ENCODE results near the gene CD63. TPM values are rescaled to one million over a fixed set of nuclear protein-coding genes. Genes with fewer than 3 reads are reported as not detected.

Gene CD63
- total RNA-seq, 4 donors from 2014 or later, result 683 to 1,145 (median 1,122) TPM

- Histone ChIP-seq H3K27ac (peak overlapping the region; percentile 69 to 82 (median 72)), H3K9me3 (no peaks in the 10 kb centered on the region), H3K4me1 (peaks cover 9 to 24% of the 10 kb centered on the region in 2 donors), H3K27me3 (no peaks in the 10 kb centered on the region), H3K36me3 (no peaks in the 10 kb centered on the region), H3K4me3 (replicated peaks in 1 of 3) (peak overlapping the region in 2 of 3 donors; percentile 29 to 66)
- WGBS, 2 donors, result 0 to 1% methylated on average over 9 to 14 of the region's 14 CpGs
- TF ChIP-seq POLR2A (IDR thresholded peaks at IDR 0.05), result peak in 1 of 2 donors; percentile 16
- TF ChIP-seq CTCF (IDR thresholded peaks at IDR 0.05), result peak; percentile 81 to 98 (median 88)
- intact Hi-C loops (cut with DNase I), result loop anchor here (2.0 kb wide), 1 partner anchor 202 kb away; no protein-coding TSS in a partner anchor
- DNase-seq, result peak; percentile 90 to 92
These were observed 9.6 kb upstream of the CD63 start for GRCh38 chr12:55738123-55739024.

GRCh38 chr12:55737581-55738122 is 8.8 kb upstream of the CD63 start:
- Histone ChIP-seq H3K27ac (peak overlapping the region; percentile 69 to 82 (median 72)), H3K27me3 (no peaks in the 10 kb centered on the region), H3K9me3 (no peaks in the 10 kb centered on the region), H3K4me1 (peaks cover 8 to 23% of the 10 kb centered on the region in 2 donors), H3K36me3 (no peaks in the 10 kb centered on the region), H3K4me3 (replicated peaks in 1 of 3) (peak overlapping the region in 2 of 3 donors; percentile 29 to 66)
- no peak for TF ChIP-seq CTCF (IDR thresholded peaks at IDR 0.05)
- DNase-seq, result no peak
- intact Hi-C loops (cut with DNase I), result loop anchor here (2.0 kb wide), 1 partner anchor 203 kb away; no protein-coding TSS in a partner anchor
- whole genome bisulfite sequencing, 2 donors, result 8 to 11% methylated on average over 4 of the region's 4 CpGs

- WGBS, 2 donors, result 27 to 30% methylated on average over 6 of the region's 6 CpGs
These were observed 8.2 kb upstream of the CD63 start for GRCh38 chr12:55736780-55737580.

GRCh38 chr12:55736076-55736475 is 7.3 kb upstream of the CD63 start:
- intact Hi-C loops (cut with DNase I), result no loop called here
- Histone ChIP-seq H3K4me1 (peaks cover 5 to 15% of the 10 kb centered on the region in 2 donors), H3K4me3 (replicated peaks in 1 of 3) (no peak overlapping the region), H3K36me3 (no peaks in the 10 kb centered on the region), H3K27ac (no peak overlapping the region), H3K27me3 (no peaks in the 10 kb centered on the region), H3K9me3 (no peaks in the 10 kb centered on the region)
- no peak for DNase-seq
- WGBS, 2 donors, result 54 to 60% methylated on average over 3 of the region's 3 CpGs
- no peak for TF ChIP-seq POLR2A (IDR thresholded peaks at IDR 0.05)
- TF ChIP-seq CTCF (IDR thresholded peaks at IDR 0.05), result no peak

More at GRCh38 chr12:55736780-55737580, 8.2 kb upstream of the CD63 start:
- H3K27me3 ChIP-seq, result no peaks in the 10 kb centered on the region
- intact Hi-C loops (cut with DNase I), result no loop called here
- H3K4me1 ChIP-seq, result peaks cover 5 to 16% of the 10 kb centered on the region in 2 donors
- no peaks in the 10 kb centered on the region for H3K9me3 ChIP-seq
- DNase-seq, result peak; percentile 79 to 80
- peak overlapping the region in 2 of 3 donors; percentile 69 to 72 for H3K27ac ChIP-seq
- TF ChIP-seq POLR2A (IDR thresholded peaks at IDR 0.05) (no peak), CTCF (IDR thresholded peaks at IDR 0.05) (peak; percentile 39 to 87 (median 72))
- no peaks in the 10 kb centered on the region for H3K36me3 ChIP-seq
- no peak overlapping the region for H3K4me3 ChIP-seq (replicated peaks in 1 of 3)

Measured in thyroid gland (tissue), 4 donors.